Muscle of arm (tissue), 12 donors: ENCODE results near the gene MMEL1. TPM values are rescaled to one million over a fixed set of nuclear protein-coding genes. Genes with fewer than 3 reads are reported as not detected.
"Not testable (repeated sequence)": the region's sequence is repeated elsewhere in the genome, so short reads cannot be mapped to it uniquely, and the experiment has no call there.

Experiments used
- DNase-seq: peaks from one replicate; pipeline ENCODE4 v3.0.0-alpha.2; 2013
- polyA plus RNA-seq, 12 donors: library from polyadenylated mRNA; unstranded; fragments of 120-200 nt; gene quantifications; one replicate each; pipeline ENCODE4 v1.2.1, GENCODE V29; 2013; ENCODE audit not compliant: insufficient read length in 12 of 12

The MMEL1 gene
- polyA plus RNA-seq, 12 donors = 0.31 to 1.1 (median 0.46) TPM; not detected in 4

- no peak for DNase-seq
These were observed 3.7 kb downstream of the MMEL1 start for GRCh38 chr1:2628933-2629626.

GRCh38 chr1:2628191-2628932 lies 4.5 kb downstream of the MMEL1 start:
- DNase-seq = no peak

- DNase-seq = no peak
These were observed 5.1 kb downstream of the MMEL1 start for GRCh38 chr1:2627746-2628145.

- DNase-seq = not testable (repeated sequence)
These were observed 7.1 kb downstream of the MMEL1 start for GRCh38 chr1:2625748-2626147.

GRCh38 chr1:2625311-2625710 lies 7.5 kb downstream of the MMEL1 start:
- no peak for DNase-seq

GRCh38 chr1:2624735-2625300 lies 8.0 kb downstream of the MMEL1 start:
- DNase-seq = no peak

GRCh38 chr1:2623571-2624337 lies 9.1 kb downstream of the MMEL1 start:
- DNase-seq = no peak

- no peak for DNase-seq
These were observed 14.8 kb downstream of the MMEL1 start for GRCh38 chr1:2617971-2618470.

- no peak for DNase-seq
These were observed 18.7 kb downstream of the MMEL1 start for GRCh38 chr1:2614145-2614544.

- DNase-seq = no peak
These were observed 20.0 kb downstream of the MMEL1 start for GRCh38 chr1:2612591-2613365.

GRCh38 chr1:2611621-2612437 lies 21.0 kb downstream of the MMEL1 start:
- no peak for DNase-seq

GRCh38 chr1:2611031-2611501 lies 21.8 kb downstream of the MMEL1 start:
- peak; percentile 25 for DNase-seq

GRCh38 chr1:2610036-2610959 lies 22.5 kb downstream of the MMEL1 start:
- no peak for DNase-seq

GRCh38 chr1:2609319-2610035 lies 23.3 kb downstream of the MMEL1 start:
- DNase-seq = no peak

- DNase-seq = peak; percentile 81
These were observed 25.1 kb downstream of the MMEL1 start for GRCh38 chr1:2607641-2608091.

GRCh38 chr1:2606881-2607621 lies 25.8 kb downstream of the MMEL1 start:
- no peak for DNase-seq

- DNase-seq = no peak
These were observed 26.4 kb downstream of the MMEL1 start for GRCh38 chr1:2606396-2606880.
